Lung (tissue), 12 donors: Measurements from ENCODE around the gene MCM5. TPM values are rescaled to one million over a fixed set of nuclear protein-coding genes. Genes with fewer than 3 reads are reported as not detected.

ENCODE experiments used
- ATAC-seq: fragments of 200-7000 bp; cut with Tn5 transposase; one replicate; pipeline ENCODE4 v1.9.1; 2020; ENCODE audit warnings: moderate number of reproducible peaks; ENCODE audit not compliant: insufficient read depth, low FRiP score
- DNase-seq, 3 donors: peaks; one replicate each; pipeline ENCODE4 v3.0.0-alpha.2; 2013 to 2017
- H3K27ac ChIP-seq, 2 donors: one replicate each; pipeline ENCODE4 v1.5.1; 2013; ENCODE audit warnings: mild to moderate bottlenecking in 2 of 2, moderate library complexity in 2 of 2, control low read depth in 1 of 2, inconsistent platforms in 1 of 2, low read depth in 1 of 2, low read length in 1 of 2
- H3K27me3 ChIP-seq, 3 donors: one replicate each; pipeline ENCODE4 v1.5.1; 2013; ENCODE audit warnings: low read length in 2 of 3; ENCODE audit not compliant: control insufficient read depth in 3 of 3, insufficient read depth in 3 of 3
- H3K36me3 ChIP-seq, 4 donors: one replicate each; pipeline ENCODE4 v1.5.1; 2013; ENCODE audit warnings: low read length in 4 of 4, mild to moderate bottlenecking in 1 of 4, moderate library complexity in 1 of 4; ENCODE audit not compliant: control insufficient read depth in 4 of 4, insufficient read depth in 4 of 4
- H3K4me1 ChIP-seq, 5 donors: one replicate each; pipeline ENCODE4 v1.5.1; 2013; ENCODE audit warnings: low read length in 5 of 5, mild to moderate bottlenecking in 2 of 5, moderate library complexity in 1 of 5; ENCODE audit not compliant: control insufficient read depth in 5 of 5, insufficient read depth in 5 of 5
- H3K4me3 ChIP-seq: one replicate; pipeline ENCODE4 v1.5.1; 2013; ENCODE audit warnings: mild to moderate bottlenecking, control low read depth, moderate library complexity
- H3K9ac ChIP-seq, 2 donors: one replicate each; pipeline ENCODE4 v1.5.1; 2013; ENCODE audit warnings: low read length in 2 of 2, control low read depth in 1 of 2; ENCODE audit not compliant: insufficient read depth in 1 of 2
- H3K9me3 ChIP-seq, 4 donors: one replicate each; pipeline ENCODE4 v1.5.1; 2013; ENCODE audit warnings: low read length in 3 of 4, mild to moderate bottlenecking in 1 of 4, moderate library complexity in 1 of 4; ENCODE audit not compliant: control insufficient read depth in 4 of 4, insufficient read depth in 3 of 4
- WGBS, 2 donors: extraction: QIAGEN DNeasy Blood & Tissue Kit; methylation state at CpG; one replicate each; pipeline ENCODE4 v1.1.7; 2013; 5-methylcytosine and 5-hydroxymethylcytosine counted together
- polyA plus RNA-seq, 2 donors: library from polyadenylated mRNA; stranded (reverse); fragments of 200-250 nt; gene quantifications; one replicate each; pipeline ENCODE4 v1.2.1, GENCODE V29; 2013
- total RNA-seq, 2 donors: library from RNA; depleted of rRNA in 1 of 2; stranded (reverse); fragments of >200 nt in 1 of 2; gene quantifications; one replicate each; pipeline ENCODE4 v1.2.1, GENCODE V29; 2014 to 2021
- TF ChIP-seq, protein P1 (sequence below): IDR thresholded peaks from 2 replicates; pipeline ENCODE4 v1.5.1; 2012; ENCODE audit warnings: mild to moderate bottlenecking; ENCODE audit errors: control extremely low read depth, extremely low read depth
- donor health status: control.
- donor health status: control.
- donor health status: Bipolar disorder and iron deficiency.
- donor health status: healthy.
- donor health status: DM: yes; HTN: yes; CAD: no.

Gene MCM5
- total and polyA plus RNA-seq, 4 donors: 17.6 to 43.1 (median 25.9) TPM

DNA sequence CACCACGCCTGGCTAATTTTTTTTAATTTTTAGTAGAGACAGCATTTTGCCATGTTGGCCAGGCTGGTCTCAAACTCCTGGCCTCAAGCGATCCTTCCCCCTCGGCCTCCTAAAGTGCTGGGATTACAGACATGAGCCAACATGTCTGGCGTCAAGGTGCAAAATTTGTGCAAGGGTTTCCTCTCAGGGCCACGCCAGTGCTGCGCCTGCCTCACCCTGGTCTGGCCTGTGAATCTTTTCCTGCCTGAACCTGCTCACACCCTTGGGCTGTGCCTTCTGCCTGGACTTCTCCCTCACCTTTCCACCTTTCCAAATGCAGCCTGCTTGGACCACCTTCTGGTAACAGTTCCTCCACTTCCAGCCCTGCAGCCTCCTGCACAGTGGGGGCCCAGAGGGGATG lies 43.4 kb downstream of the MCM5 start:
- no peak for DNase-seq
- WGBS, 2 donors: 68 to 86% methylated on average over 6 of the region's 6 CpGs
- peaks cover 0 to 9% (median 6%) of the 10 kb centered on the region in 5 donors for H3K4me1 ChIP-seq
- no peak overlapping the region for H3K27ac ChIP-seq
- no peak overlapping the region for H3K9ac ChIP-seq
- no peak overlapping the region for H3K4me3 ChIP-seq
- no peaks in the 10 kb centered on the region for H3K27me3 ChIP-seq
- no peaks in the 10 kb centered on the region for H3K9me3 ChIP-seq
- TF ChIP-seq, protein P1, sequence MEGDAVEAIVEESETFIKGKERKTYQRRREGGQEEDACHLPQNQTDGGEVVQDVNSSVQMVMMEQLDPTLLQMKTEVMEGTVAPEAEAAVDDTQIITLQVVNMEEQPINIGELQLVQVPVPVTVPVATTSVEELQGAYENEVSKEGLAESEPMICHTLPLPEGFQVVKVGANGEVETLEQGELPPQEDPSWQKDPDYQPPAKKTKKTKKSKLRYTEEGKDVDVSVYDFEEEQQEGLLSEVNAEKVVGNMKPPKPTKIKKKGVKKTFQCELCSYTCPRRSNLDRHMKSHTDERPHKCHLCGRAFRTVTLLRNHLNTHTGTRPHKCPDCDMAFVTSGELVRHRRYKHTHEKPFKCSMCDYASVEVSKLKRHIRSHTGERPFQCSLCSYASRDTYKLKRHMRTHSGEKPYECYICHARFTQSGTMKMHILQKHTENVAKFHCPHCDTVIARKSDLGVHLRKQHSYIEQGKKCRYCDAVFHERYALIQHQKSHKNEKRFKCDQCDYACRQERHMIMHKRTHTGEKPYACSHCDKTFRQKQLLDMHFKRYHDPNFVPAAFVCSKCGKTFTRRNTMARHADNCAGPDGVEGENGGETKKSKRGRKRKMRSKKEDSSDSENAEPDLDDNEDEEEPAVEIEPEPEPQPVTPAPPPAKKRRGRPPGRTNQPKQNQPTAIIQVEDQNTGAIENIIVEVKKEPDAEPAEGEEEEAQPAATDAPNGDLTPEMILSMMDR: no peak
- H3K36me3 ChIP-seq: peaks cover 0 to 3% (median 1%) of the 10 kb centered on the region in 4 donors
- ATAC-seq: no peak

DNA sequence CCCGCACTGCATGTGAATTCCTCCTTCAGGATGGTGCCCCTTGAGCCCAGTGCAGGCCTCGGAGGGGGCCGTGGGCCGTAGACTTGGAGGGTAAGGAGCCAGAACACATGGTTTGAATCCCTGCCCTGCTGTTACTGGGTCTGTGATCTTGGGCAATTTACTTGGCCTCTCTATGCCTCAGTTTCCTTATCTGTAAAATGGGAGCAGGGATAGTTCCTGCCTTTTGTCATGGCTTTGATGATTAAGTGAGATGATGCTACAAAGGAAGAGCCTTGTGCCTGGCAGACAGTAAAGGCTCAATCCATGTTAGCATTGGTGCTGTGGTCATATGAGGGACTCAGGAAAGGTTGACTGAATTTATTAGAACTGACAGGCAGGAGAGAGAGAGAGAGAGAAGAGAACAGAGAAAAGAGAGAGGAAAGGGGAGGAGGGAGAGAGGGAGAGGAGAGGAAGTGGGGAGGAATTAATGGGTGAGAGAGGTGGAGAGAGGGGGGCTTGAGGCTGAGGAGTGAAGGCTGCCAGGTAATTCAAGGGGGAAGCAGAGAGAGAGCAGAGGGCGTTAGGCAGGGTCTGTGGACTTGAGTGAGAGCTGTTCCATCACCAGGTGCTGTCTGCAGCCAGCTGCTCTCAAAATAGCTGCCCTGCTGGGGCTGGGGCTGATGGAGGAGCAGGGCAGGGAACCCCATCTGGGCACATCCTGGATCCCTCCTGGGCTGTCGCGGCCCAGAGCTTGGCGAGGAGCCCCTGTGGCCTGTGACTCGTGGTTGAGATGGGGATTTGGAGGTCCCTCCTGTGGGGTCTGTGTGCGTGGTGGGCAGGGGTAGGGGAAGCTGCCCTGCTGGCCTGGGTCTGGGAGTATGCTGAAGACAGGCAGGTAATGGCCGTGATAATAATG lies 44.1 kb downstream of the MCM5 start:
- no peaks in the 10 kb centered on the region for H3K27me3 ChIP-seq
- 73 to 81% methylated on average over 11 of the region's 11 CpGs for WGBS, 2 donors
- peaks cover 0 to 3% (median 0%) of the 10 kb centered on the region in 4 donors for H3K36me3 ChIP-seq

DNA sequence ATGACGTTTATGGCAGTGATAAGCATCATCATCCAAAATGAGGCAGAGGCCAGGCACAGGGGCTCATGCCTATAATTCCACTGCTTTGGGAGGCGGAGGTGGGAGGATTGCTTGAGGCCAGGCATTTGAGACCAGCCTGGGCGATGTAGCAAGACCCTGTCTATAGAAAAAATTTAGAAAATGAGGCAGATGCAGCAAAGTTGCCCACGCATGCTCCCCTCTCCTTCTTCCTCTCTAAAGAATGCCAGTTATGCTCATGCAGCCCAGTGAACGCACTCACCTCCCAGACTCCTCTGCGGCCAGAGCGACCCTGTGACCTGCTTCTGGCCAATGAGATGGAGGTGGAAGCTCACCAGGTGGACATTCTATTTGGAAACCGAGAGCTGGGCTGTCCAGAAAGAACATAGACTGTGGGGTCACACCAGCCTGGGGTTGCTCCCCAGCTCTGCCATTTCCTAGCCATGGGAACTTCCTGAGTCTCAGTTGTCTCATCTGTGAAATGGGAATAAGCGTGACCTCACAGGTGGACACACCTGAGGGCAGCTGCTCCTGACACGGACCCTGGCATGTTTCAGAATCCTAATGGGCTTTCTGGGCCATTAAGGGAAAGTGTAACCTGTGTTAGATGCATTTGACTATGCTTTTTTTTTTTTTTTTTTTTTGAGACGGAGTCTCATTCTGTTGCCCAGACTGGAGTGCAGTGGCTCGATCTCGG lies 44.9 kb downstream of the MCM5 start:
- DNase-seq: no peak
- H3K9ac ChIP-seq: no peak overlapping the region
- ATAC-seq: no peak
- H3K27ac ChIP-seq: no peak overlapping the region
- WGBS, 2 donors: 94 to 96% methylated on average over 12 to 13 of the region's 13 CpGs
- H3K36me3 ChIP-seq: peaks cover 0 to 3% (median 0%) of the 10 kb centered on the region in 4 donors
- no peaks in the 10 kb centered on the region for H3K9me3 ChIP-seq
- peaks cover 0 to 9% (median 6%) of the 10 kb centered on the region in 5 donors for H3K4me1 ChIP-seq
- no peak overlapping the region for H3K4me3 ChIP-seq
- H3K27me3 ChIP-seq: no peaks in the 10 kb centered on the region
- TF ChIP-seq, protein P1: no peak

More for the DNA sequence above, 44.1 kb downstream of the MCM5 start:
- no peak overlapping the region for H3K27ac ChIP-seq
- no peaks in the 10 kb centered on the region for H3K9me3 ChIP-seq
- H3K9ac ChIP-seq: no peak overlapping the region
- DNase-seq: no peak
- peaks cover 0 to 9% (median 6%) of the 10 kb centered on the region in 5 donors for H3K4me1 ChIP-seq
- TF ChIP-seq, protein P1: no peak
- ATAC-seq: no peak
- H3K4me3 ChIP-seq: no peak overlapping the region
